B cell (primary cell): Measurements from ENCODE around the gene PPIP5K2.

Source experiments
- CTCF ChIP-seq: fragments of 200-600 bp; IDR thresholded peaks from one replicate; pipeline ENCODE4 v1.8.0; 2022; ENCODE audit warnings: antibody characterized with exemption, mild to moderate bottlenecking
- EZH2 ChIP-seq: IDR thresholded peaks from 2 replicates; pipeline ENCODE4 v1.6.1; 2012; ENCODE audit warnings: borderline replicate concordance, low read depth, mild to moderate bottlenecking, moderate library complexity, low read length; ENCODE audit not compliant: insufficient read depth, poor library complexity, severe bottlenecking

GRCh38 chr5:103098993-103099392 is 21.1 kb upstream of the PPIP5K2 start:
- no peak for TF ChIP-seq CTCF
- TF ChIP-seq EZH2, result no peak
